Left renal cortex interstitium (tissue), 4 donors: ENCODE measurements around the gene TSPAN1. TPM values are rescaled to one million over a fixed set of nuclear protein-coding genes. Genes with fewer than 3 reads are reported as not detected.

Experiments used
- DNase-seq, 4 donors: peaks; one replicate each; pipeline ENCODE4 v3.0.0-alpha.2; 2013; ENCODE audit warnings: low read depth in 4 of 4, low spot score in 2 of 4, missing footprints in 1 of 4
- polyA plus RNA-seq, 4 donors: library from polyadenylated mRNA; unstranded; fragments of 120-200 nt; gene quantifications; one replicate each; pipeline ENCODE4 v1.2.1, GENCODE V29; 2013; ENCODE audit not compliant: insufficient read length in 4 of 4

Gene TSPAN1
- polyA plus RNA-seq, 4 donors, result 65.6 to 99.6 (median 80.7) TPM

- no peak for DNase-seq
Measured at GRCh38 chr1:46183926-46184557, 9.2 kb downstream of the TSPAN1 start.

DNA sequence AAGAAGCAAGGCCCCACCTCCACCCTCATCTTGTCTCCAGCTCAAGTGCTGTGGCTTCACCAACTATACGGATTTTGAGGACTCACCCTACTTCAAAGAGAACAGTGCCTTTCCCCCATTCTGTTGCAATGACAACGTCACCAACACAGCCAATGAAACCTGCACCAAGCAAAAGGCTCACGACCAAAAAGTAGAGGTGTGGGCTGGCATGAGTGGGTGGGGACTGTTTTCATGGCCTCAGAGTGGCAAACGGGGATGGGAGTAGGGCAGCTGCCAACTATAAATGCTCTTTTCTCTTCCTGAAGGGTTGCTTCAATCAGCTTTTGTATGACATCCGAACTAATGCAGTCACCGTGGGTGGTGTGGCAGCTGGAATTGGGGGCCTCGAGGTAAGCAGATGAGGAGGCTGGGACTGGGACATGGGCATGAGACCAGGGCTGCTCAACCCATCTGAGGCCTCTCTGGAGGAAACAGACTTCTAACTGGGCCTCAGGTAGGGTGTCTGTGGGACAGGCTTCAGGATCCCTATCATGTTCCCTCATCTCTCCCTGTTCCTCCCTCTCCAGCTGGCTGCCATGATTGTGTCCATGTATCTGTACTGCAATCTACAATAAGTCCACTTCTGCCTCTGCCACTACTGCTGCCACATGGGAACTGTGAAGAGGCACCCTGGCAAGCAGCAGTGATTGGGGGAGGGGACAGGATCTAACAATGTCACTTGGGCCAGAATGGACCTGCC lies 10.2 kb downstream of the TSPAN1 start:
- DNase-seq, result no peak

GRCh38 chr1:46186076-46186475 lies 11.2 kb downstream of the TSPAN1 start:
- no peak for DNase-seq

- no peak for DNase-seq
Measured at GRCh38 chr1:46187106-46187869, 12.4 kb downstream of the TSPAN1 start.

DNA sequence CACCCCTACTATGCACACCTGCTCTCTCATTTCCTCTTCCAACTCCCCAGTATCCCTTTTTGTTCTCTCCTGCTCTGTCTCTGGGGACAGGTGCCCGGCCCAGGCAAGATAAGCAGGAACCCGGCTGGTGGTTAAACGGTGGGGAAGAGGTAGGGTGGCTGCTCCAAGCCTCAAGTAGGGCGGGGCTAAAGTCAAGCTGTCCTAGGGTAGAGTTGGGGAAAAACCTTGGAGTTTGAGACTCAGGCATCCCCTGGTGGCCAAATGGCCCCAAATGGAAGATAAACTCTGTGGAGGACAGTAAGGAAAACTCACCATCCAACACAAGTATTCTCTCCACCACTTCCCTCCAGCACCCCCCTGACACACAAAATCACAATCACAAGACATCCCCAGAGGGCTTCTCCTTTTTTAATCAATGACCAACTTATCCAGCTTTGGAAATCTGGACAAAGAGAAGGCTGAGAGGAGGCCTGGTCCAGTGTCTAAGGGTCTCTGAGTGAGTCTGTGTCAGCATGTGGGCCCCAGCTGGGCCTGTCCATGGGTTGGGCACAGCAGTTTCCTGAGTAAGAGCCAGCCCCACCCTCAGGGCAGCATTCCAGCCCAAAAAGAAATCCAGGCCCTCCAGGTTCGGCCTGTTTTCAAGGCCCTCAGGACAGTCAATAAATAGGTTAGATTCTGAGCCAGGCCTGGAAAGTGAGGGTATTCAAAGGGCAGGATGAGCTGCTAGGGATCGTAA lies 13.6 kb downstream of the TSPAN1 start:
- DNase-seq, result no peak

GRCh38 chr1:46190539-46190938 lies 15.7 kb downstream of the TSPAN1 start:
- no peak for DNase-seq

DNA sequence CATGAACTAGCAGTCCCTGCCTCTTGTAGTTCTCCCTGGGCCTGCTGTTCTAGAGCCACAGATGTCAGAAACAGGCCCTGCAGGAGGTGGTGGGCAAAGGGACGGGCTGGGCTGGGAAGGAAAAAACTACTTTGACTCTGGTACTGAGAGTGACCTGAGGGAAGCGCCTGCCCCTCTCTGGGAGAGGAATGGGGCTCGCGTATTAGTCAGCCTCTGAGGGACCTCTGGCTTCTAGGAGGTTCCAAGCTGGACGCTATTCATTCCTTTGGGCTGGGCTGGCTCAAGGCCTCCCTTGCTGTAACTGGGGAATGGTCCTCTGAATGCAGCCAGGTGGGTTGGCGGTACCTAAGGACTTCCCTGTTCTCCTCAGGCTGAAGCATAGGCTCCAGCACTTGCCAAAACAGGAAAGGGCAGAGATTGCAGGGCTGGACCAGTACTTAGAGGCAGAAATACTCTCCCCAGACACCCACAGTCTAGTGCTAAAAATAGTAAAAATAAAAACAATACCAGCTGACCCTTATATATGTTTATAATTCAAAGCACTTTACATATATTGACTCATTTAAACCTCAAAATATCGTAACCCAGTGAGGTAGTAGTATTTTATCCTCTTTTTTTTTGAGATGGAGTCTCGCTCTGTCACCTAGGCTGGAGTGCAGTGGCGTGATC lies 16.3 kb downstream of the TSPAN1 start:
- no peak for DNase-seq

- no peak for DNase-seq
Measured at GRCh38 chr1:46192171-46192570, 17.3 kb downstream of the TSPAN1 start.

GRCh38 chr1:46193285-46193684 lies 18.4 kb downstream of the TSPAN1 start:
- no peak for DNase-seq

- DNase-seq, result no peak
Measured at GRCh38 chr1:46193984-46194570, 19.2 kb downstream of the TSPAN1 start.

GRCh38 chr1:46194641-46195193 lies 19.8 kb downstream of the TSPAN1 start:
- no peak for DNase-seq

- DNase-seq, result no peak
Measured at GRCh38 chr1:46196609-46197008, 21.7 kb downstream of the TSPAN1 start.

DNA sequence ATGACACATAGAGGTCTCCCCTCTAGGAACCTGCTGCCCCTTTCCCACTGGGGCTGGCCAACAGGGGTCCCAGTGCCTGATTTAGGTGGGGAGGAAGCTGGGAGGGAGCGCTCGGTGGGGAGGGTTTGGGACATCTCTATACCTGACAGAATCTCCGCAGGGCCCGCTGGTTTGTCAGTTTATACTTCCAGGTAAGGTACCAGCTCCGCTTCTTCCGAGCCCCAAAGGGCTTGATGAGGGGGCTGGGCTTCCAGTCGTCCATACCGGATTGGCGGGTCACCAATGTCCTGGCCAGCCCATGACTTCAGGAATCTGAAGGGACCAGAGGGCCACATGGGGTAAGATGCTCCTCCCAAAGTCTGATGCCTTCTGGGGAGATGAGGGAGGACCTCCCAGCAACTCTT lies 22.7 kb downstream of the TSPAN1 start:
- DNase-seq, result no peak

- DNase-seq, result no peak
Measured at GRCh38 chr1:46197964-46198811, 23.3 kb downstream of the TSPAN1 start, which contains the start of gene POMGNT1. POMGNT1 (minus strand) TSS chr1:46198434; CDS start chr1:46197821, 613 bp downstream.

DNA sequence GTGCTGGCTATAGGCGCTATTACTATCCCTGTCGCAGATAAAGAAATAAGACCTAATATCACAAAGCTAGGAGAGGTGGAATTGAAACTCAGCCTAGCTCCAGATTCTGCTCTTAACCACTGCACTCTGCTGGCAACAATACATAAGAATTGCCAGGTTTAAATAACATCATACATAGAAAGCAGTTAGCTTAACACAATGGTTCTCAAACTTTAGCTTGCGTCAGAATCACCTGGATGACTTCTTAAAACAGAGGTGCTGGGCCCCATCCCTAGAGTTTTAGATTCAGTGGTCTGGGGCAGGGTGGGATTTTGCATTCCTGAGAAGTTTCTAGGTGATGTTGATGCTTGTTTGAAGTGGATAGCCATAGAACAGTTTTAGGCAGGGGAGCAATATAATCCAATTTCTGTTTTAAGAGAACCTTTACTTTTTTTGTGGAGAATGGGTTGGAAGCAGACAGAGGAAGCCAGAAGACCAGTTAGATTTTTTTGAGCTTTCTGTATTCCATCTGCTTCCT lies 24.4 kb downstream of the TSPAN1 start:
- DNase-seq, result no peak

DNA sequence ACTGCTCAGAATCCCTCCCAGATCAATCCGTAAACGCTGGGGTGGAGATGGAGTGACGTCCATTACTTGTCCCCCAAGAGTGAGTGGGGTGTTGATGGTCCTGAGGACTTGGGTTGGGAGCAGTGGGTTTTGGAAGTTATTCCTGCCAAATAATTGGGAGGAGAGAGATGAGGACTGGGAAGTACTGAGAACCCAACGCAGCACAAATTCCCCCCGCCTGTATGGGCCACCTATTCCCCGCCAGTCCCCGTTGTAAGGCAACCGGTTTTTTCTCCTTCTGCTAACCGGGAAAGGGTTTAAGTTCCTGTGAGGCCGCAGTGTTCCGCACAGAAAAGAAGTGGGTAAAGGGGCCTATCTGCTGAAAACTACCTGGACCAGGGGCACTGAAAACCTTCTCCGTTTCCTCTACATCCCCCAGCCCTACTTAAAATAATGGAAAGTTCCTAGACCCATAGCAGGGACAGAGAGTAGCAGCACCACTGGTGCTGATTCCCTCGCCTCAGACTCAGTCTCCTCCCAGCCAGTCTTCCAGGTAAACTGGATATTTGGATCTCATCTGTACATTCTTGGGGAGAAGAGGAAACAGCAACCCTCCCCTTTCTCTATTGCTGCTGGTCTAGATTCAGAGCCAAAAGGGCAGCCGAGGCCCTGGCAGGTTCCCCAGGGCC lies 29.0 kb downstream of the TSPAN1 start:
- no peak for DNase-seq

DNA sequence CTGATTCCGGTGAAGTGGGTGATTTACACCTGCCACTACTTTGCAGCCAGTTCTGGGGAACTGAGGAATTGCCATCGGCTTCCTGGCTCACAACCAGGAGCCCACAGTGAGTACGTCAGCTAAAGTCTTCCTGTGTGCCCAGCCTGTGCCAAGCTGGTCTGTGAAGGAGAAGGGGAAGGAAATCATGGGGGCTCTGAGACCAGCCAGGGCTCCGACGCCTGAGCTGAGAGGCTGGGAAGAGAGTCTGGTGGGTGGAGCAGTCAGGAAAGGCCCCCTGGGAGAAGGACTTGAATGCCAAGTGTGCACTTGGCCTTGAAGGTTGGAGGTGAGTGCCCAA lies 29.5 kb downstream of the TSPAN1 start:
- no peak for DNase-seq

- DNase-seq, result no peak
Measured at GRCh38 chr1:46205141-46205540, 30.3 kb downstream of the TSPAN1 start.
